Thoracic aorta (tissue), 2 donors: ENCODE data around the gene WDFY2. TPM values are rescaled to one million over a fixed set of nuclear protein-coding genes. Genes with fewer than 3 reads are reported as not detected.
"Not testable (repeated sequence)": the region's sequence is repeated elsewhere in the genome, so short reads cannot be mapped to it uniquely, and the experiment has no call there.

Experiments used
- ATAC-seq: fragments of 150-250 bp; one replicate; pipeline ENCODE4 v1.8.0; 2017; ENCODE audit warnings: low read depth; ENCODE audit not compliant: insufficient number of reproducible peaks, low FRiP score
- DNase-seq: peaks from one replicate; pipeline ENCODE4 v3.0.0-alpha.2; 2020; ENCODE audit warnings: low spot score
- H3K27ac ChIP-seq, 2 donors: fragments of 200-600 bp; sonication (generic); 1 replicate in 1 of 2; 2 replicates in 1 of 2; pipeline ENCODE4 v1.5.1; 2016; ENCODE audit warnings: mild to moderate bottlenecking in 2 of 2, moderate library complexity in 2 of 2
- H3K27me3 ChIP-seq: fragments of 200-600 bp; sonication (generic); replicated peaks from 2 replicates; pipeline ENCODE4 v1.6.0; 2016; ENCODE audit warnings: mild to moderate bottlenecking; ENCODE audit not compliant: insufficient read depth
- H3K36me3 ChIP-seq: fragments of 200-600 bp; sonication (generic); one replicate; pipeline ENCODE4 v1.5.1; 2016
- H3K4me1 ChIP-seq, 2 donors: fragments of 200-600 bp; sonication (generic); 1 replicate in 1 of 2; 2 replicates in 1 of 2; pipeline versions ENCODE4 v1.5.1 to v1.6.0; 2016; ENCODE audit warnings: low read depth in 2 of 2, mild to moderate bottlenecking in 1 of 2; ENCODE audit not compliant: control insufficient read depth in 1 of 2
- H3K4me3 ChIP-seq: fragments of 200-600 bp; sonication (generic); 2 replicates; pipeline ENCODE4 v1.5.1; 2016; ENCODE audit warnings: mild to moderate bottlenecking
- H3K9me3 ChIP-seq: fragments of 200-600 bp; sonication (generic); 2 replicates; pipeline ENCODE4 v1.5.1; 2016
- total RNA-seq, 2 donors: library from RNA; depleted of rRNA; stranded (reverse); fragments of >200 nt; gene quantifications; one replicate each; pipeline versions ENCODE4 v1.1.0 to v1.2.3, GENCODE V29; 2016
- TF ChIP-seq, protein P1 (sequence below): fragments of 200-600 bp; sonication (generic); IDR thresholded peaks from one replicate; pipeline ENCODE4 v1.5.1; 2019; ENCODE audit warnings: antibody characterized with exemption

Gene WDFY2
- total RNA-seq, 2 donors from 2014 or later, result 14.6 to 19.3 TPM

DNA sequence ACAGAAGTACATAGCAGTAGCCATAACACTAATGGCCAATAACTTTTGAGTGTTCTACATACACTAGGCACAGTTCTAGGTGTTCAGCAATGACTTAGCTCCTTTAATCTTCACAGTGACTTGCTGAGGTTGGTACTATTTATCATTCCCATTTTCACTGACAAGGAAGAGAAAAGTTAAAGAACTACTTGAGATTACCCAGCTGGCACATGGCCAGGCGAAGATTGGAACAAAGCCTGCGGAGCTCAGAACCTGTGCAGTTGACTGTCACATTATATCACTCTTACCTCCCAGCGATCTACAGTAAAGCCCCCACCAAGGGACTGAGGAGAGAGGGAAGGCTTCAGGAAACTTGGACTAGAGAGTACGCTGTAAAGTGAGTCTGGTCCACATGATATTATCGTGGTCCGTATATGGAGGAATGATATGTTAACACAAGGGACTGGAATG lies 42.4 kb upstream of the WDFY2 start:
- Histone ChIP-seq H3K4me1 (no peaks in the 10 kb centered on the region), H3K36me3 (no peaks in the 10 kb centered on the region), H3K9me3 (no peaks in the 10 kb centered on the region), H3K27me3 (no peaks in the 10 kb centered on the region), H3K27ac (no peak overlapping the region), H3K4me3 (no peak overlapping the region)
- ATAC-seq (no peak), DNase-seq (no peak)
- TF ChIP-seq, protein P1, sequence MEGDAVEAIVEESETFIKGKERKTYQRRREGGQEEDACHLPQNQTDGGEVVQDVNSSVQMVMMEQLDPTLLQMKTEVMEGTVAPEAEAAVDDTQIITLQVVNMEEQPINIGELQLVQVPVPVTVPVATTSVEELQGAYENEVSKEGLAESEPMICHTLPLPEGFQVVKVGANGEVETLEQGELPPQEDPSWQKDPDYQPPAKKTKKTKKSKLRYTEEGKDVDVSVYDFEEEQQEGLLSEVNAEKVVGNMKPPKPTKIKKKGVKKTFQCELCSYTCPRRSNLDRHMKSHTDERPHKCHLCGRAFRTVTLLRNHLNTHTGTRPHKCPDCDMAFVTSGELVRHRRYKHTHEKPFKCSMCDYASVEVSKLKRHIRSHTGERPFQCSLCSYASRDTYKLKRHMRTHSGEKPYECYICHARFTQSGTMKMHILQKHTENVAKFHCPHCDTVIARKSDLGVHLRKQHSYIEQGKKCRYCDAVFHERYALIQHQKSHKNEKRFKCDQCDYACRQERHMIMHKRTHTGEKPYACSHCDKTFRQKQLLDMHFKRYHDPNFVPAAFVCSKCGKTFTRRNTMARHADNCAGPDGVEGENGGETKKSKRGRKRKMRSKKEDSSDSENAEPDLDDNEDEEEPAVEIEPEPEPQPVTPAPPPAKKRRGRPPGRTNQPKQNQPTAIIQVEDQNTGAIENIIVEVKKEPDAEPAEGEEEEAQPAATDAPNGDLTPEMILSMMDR, result no peak

DNA sequence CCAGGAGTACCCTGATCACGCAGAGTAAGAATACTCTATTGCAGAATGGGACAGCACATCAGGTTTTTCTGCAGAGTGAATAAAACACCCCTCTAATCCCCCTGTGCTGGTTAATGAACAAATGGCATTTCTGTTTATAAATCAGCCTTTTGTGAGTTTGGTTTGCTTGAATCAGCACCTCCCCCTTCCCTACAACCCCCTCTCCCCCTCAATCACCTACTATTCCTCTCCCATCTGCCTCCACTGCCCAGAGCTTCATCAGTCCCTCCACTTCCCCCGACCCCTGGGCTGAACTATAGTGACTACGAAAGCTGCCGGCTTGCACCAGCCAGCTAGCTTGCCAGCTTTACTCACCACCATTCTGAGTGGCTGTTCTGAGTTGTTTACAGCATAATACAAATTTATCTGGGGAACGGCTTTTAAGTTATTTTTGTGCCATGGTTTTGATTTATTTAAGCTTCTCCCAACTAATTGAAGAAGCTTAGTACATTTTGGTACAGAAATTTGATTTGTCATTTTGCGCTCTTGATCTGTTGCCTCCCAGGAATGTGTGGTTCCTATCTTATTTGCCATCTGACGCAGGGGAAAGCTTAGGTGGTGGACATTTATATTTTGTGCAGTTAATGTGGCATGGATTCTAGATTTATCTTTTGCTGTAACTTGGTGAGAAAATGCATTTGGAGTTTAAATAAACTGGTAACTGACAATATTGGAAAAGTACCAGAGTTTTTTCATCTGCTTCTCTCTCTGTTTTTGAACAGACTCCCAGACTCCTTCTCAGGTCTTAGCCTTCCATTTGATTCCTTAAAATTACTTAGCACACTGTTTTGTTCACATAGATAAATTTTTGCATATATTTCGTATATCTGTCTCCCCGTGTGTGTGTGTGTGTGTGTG lies 41.7 kb upstream of the WDFY2 start:
- DNase-seq, result no peak
- no peak overlapping the region for H3K27ac ChIP-seq
- TF ChIP-seq, protein P1, result no peak
- no peaks in the 10 kb centered on the region for H3K9me3 ChIP-seq
- H3K4me1 ChIP-seq, result no peaks in the 10 kb centered on the region
- H3K27me3 ChIP-seq, result no peaks in the 10 kb centered on the region
- H3K4me3 ChIP-seq, result no peak overlapping the region
- no peaks in the 10 kb centered on the region for H3K36me3 ChIP-seq
- ATAC-seq, result no peak

DNA sequence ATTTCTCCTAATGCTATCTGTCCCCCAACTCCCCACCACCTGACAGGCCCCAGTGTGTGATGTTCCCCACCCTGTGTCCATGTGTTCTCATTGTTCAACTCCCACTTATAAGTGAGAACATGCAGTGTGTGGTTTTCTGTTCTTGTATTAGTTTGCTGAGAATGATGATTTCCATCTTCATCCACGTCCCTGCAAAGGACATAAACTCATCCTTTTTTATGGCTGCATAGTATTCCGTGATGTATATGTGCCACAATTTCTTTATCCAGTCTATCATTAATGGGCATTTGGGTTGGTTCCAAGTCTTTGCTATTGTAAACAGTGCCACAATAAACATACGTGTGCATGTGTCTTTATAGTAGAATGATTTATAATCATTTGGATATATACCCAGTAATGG lies 38.8 kb upstream of the WDFY2 start:
- ATAC-seq, H3K4me1 ChIP-seq, H3K27me3 ChIP-seq, H3K27ac ChIP-seq, H3K4me3 ChIP-seq, H3K36me3 ChIP-seq, H3K9me3 ChIP-seq, DNase-seq: not testable (repeated sequence)

DNA sequence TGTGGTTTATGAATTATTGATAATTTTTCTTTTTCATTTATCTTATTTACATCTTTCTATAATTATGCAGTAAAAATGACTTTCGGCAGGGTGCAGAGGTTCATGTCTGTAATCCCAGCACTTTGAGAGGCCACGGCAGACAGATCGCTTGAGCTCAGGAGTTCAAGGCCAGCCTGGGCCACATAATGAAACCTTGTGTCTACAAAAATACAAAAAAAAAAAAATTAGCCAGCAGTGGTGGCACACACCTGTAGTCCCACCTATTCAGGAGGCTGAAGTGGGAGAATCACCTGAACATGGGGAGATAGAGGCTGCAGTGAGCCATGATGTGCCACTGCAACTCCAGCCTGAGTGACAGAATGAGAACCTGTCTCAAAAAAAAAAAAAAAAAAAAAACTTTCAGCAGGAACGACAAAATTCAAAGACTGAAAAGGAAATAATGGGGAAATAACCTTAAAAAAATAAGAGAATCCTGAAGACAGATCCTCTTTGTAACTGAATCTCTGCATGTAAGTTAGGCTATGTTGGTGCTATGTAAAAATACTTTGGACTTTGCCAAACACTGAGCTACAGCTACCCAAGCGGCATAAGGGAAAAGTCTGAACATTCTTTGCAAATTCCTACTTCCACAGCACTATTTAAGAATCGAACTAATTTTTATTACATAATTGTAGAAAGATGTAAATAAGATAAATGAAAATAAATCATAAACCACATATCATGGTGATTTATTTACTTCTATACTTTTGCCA lies 36.7 kb upstream of the WDFY2 start:
- Histone ChIP-seq H3K4me3 (no peak overlapping the region), H3K27me3 (no peaks in the 10 kb centered on the region), H3K27ac (no peak overlapping the region), H3K36me3 (no peaks in the 10 kb centered on the region), H3K9me3 (no peaks in the 10 kb centered on the region), H3K4me1 (peaks cover 0 to 13% of the 10 kb centered on the region in 2 donors)
- TF ChIP-seq, protein P1, result no peak
- DNase-seq, result no peak
- no peak for ATAC-seq

DNA sequence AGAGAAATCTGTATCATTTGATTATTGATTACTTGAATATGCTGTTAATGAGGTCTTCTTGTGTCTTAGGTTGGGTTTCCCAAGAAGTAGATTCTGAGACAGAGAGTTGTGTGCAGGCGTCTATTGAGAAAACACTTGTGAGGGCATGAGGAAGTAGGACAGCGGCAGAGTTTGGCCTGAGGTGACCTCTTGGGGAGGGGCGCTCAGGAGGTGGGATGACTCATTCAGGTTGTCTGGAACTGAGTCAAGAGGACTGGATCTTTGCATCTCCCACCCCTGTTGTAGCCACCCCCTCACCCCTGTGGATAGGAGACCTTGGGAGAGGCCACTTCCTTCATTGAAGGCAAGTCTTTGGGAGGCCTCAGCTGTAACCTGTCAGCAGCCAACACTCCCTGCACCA lies 35.2 kb upstream of the WDFY2 start:
- Histone ChIP-seq H3K36me3 (no peaks in the 10 kb centered on the region), H3K27me3 (no peaks in the 10 kb centered on the region), H3K27ac (no peak overlapping the region), H3K9me3 (no peaks in the 10 kb centered on the region), H3K4me1 (peaks cover 0 to 17% of the 10 kb centered on the region in 2 donors), H3K4me3 (no peak overlapping the region)
- TF ChIP-seq, protein P1, result no peak
- no peak for ATAC-seq
- DNase-seq, result no peak
